ENCODE results near the gene WDR76. TPM values are rescaled to one million over a fixed set of nuclear protein-coding genes. Genes with fewer than 3 reads are reported as not detected.
"Not testable (repeated sequence)": the region's sequence is repeated elsewhere in the genome, so short reads cannot be mapped to it uniquely, and the experiment has no call there.

Gene WDR76
- total and polyA plus RNA-seq, 9 donors: 7.2 to 12.2 (median 8.9) TPM

GRCh38 chr15:43815064-43815463, 11.7 kb upstream of the WDR76 start:
- WGBS (ENCODE audit: insufficient coverage): 100% methylated on average over 1 of the region's 5 CpGs
- not testable (repeated sequence) for DNase-seq; H3K27me3 ChIP-seq (ENCODE audit: control insufficient read depth, insufficient read depth, low read length); H3K4me3 ChIP-seq (ENCODE audit: low read length); H3K27ac ChIP-seq (ENCODE audit: low read length); H3K4me1 ChIP-seq (ENCODE audit: control insufficient read depth, insufficient read depth, low read length); H3K9me3 ChIP-seq (replicated peaks; ENCODE audit: control insufficient read depth, low read depth, low read length)
- peaks cover 70% of the 10 kb centered on the region for H3K36me3 ChIP-seq (ENCODE audit: control insufficient read depth, insufficient read depth, low read length)

- H3K36me3 ChIP-seq (ENCODE audit: control insufficient read depth, insufficient read depth, low read length): peaks cover 13% of the 10 kb centered on the region
- no peaks in the 10 kb centered on the region for H3K27me3 ChIP-seq (ENCODE audit: control insufficient read depth, insufficient read depth, low read length)
- no CpG with 5 or more reads among the region's 3 CpGs for WGBS (ENCODE audit: insufficient coverage)
- DNase-seq: no peak
- no peak overlapping the region for H3K4me3 ChIP-seq (ENCODE audit: low read length)
- no peak overlapping the region for H3K27ac ChIP-seq (ENCODE audit: low read length)
- H3K4me1 ChIP-seq (ENCODE audit: control insufficient read depth, insufficient read depth, low read length): peaks cover 11% of the 10 kb centered on the region
- no peaks in the 10 kb centered on the region for H3K9me3 ChIP-seq (replicated peaks; ENCODE audit: control insufficient read depth, low read depth, low read length)
Observed at GRCh38 chr15:43821505-43821904, 5.3 kb upstream of the WDR76 start.

DNA sequence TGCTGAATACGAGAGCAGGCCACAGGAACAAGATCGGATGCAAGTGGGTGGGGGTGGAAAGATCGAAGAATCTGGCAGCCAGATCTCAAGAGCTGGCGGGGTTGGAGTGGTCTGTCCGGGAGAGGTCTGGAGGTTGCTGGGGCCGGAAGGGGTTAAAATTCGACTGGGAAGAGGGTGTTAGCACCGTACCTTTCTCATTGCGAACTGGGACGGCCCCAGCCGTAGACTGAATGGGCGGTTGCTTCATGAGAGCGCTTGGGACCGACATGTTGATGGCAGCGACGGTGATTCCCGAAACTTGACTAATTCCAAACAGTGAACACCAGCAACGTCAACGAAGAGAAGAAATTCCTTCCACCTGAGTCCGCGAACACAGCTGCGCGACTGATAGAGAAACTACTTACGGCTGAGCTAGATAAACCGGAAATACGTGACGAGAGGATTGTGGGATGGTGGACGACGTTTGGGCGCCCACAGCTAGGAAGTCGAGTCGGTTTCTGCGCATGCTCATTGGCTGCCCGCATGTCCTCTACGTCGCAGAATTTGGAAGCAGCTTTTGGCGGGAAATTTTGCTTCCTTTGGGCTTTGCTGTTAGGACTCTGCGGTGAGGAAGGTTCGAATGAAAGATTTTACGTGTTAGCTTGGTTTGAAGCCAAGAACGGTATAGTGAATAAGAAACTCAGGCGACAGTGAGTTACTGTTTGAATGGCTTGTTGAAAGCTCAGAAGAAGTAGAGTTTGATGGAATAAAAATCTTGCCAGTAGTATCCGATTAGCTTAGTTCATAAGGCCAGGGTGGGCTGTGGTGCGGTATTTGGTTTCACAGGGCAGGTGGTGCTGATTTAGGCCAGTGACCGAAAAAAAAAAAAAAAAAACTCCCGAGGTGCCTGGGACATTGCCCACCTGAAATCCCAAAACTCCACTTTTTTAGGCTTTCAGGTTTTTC, 2.2 kb upstream of the WDR76 start, which contains the start of gene MFAP1:
MFAP1 (minus strand) TSS at position 389 of the 945 bp plus-strand sequence; CDS start at position 268, 121 bp downstream.
- H3K4me1 ChIP-seq (ENCODE audit: control insufficient read depth, insufficient read depth, low read length): peaks cover 15% of the 10 kb centered on the region
- peak within 1 kb of the TSS; percentile 86 for H3K27ac ChIP-seq (ENCODE audit: low read length)
- no peaks in the 10 kb centered on the region for H3K9me3 ChIP-seq (replicated peaks; ENCODE audit: control insufficient read depth, low read depth, low read length)
- no peaks in the 10 kb centered on the region for H3K27me3 ChIP-seq (ENCODE audit: control insufficient read depth, insufficient read depth, low read length)
- peak; percentile 99 for DNase-seq
- peaks cover 5% of the 10 kb centered on the region for H3K36me3 ChIP-seq (ENCODE audit: control insufficient read depth, insufficient read depth, low read length)
- 1% methylated on average over 38 of the region's 46 CpGs for WGBS (ENCODE audit: insufficient coverage)
- peak within 1 kb of the TSS; percentile 72 for H3K4me3 ChIP-seq (ENCODE audit: low read length)

DNA sequence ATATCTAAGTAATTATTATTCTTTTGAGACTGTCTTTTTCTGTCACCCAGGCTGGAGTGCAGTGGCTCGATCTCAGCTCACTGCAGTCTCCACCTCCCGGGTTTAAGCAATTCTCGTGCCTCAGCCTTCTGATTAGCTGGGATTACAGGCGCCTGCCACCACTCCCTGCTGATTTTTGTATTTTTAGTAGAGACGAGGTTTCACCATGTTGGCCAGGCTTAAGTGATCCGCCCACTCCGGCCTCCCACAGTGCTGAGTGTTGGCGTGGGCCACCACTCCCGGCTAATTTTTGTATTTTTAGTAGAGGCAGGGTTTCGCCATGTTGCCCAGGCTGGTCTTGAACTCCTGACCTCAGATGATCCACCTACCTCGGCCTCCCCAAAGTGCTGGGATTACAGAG, 1.5 kb upstream of the WDR76 start:
- H3K4me3 ChIP-seq (ENCODE audit: low read length): not testable (repeated sequence)

GRCh38 chr15:43826029-43826507, 734 bp upstream of the WDR76 start:
- no peak for DNase-seq
- 91% methylated on average over 7 of the region's 11 CpGs for WGBS (ENCODE audit: insufficient coverage)
- H3K4me1 ChIP-seq (ENCODE audit: control insufficient read depth, insufficient read depth, low read length): peaks cover 15% of the 10 kb centered on the region
- no peak overlapping the region for H3K27ac ChIP-seq (ENCODE audit: low read length)
- no peaks in the 10 kb centered on the region for H3K27me3 ChIP-seq (ENCODE audit: control insufficient read depth, insufficient read depth, low read length)
- no peaks in the 10 kb centered on the region for H3K9me3 ChIP-seq (replicated peaks; ENCODE audit: control insufficient read depth, low read depth, low read length)
- peak overlapping the region; percentile 47 for H3K4me3 ChIP-seq (ENCODE audit: low read length)
- H3K36me3 ChIP-seq (ENCODE audit: control insufficient read depth, insufficient read depth, low read length): no peaks in the 10 kb centered on the region

More for the DNA sequence above, 1.5 kb upstream of the WDR76 start:
- H3K27me3 ChIP-seq (ENCODE audit: control insufficient read depth, insufficient read depth, low read length); H3K27ac ChIP-seq (ENCODE audit: low read length); DNase-seq; H3K36me3 ChIP-seq (ENCODE audit: control insufficient read depth, insufficient read depth, low read length); H3K9me3 ChIP-seq (replicated peaks; ENCODE audit: control insufficient read depth, low read depth, low read length): not testable (repeated sequence)
- WGBS (ENCODE audit: insufficient coverage): 96% methylated on average over 10 of the region's 11 CpGs
- peaks cover 15% of the 10 kb centered on the region for H3K4me1 ChIP-seq (ENCODE audit: control insufficient read depth, insufficient read depth, low read length)

DNA sequence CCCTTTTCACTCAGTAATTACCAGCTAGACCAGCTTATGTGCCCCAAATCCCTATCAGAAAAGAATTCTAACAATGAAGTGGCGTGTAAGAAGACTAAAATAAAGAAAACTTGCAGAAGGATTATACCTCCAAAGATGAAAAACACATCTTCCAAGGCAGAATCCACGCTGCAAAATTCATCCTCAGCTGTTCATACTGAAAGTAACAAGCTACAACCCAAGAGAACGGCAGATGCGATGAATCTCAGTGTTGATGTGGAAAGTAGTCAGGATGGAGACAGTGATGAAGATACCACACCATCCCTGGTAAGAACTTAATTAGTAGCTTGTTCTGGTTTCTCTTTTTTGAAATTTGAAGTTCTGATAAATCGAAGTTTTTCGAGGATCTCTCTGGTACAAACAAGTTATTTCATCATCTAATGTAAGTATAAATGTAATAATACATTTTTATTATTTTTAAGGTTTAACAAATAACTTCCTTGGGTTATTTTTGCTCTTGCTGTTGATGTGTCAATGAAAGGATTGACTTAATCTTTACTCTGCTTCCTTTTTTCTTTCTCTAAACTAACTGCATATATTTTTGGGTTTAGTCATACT, 1.4 kb downstream of the WDR76 start:
- H3K4me1 ChIP-seq (ENCODE audit: control insufficient read depth, insufficient read depth, low read length): peaks cover 13% of the 10 kb centered on the region
- WGBS (ENCODE audit: insufficient coverage): no CpG with 5 or more reads among the region's 6 CpGs
- H3K4me3 ChIP-seq (ENCODE audit: low read length): peak overlapping the region; percentile 15
- no peaks in the 10 kb centered on the region for H3K27me3 ChIP-seq (ENCODE audit: control insufficient read depth, insufficient read depth, low read length)
- DNase-seq: peak; percentile 54
- peak overlapping the region; percentile 74 for H3K27ac ChIP-seq (ENCODE audit: low read length)
- no peaks in the 10 kb centered on the region for H3K9me3 ChIP-seq (replicated peaks; ENCODE audit: control insufficient read depth, low read depth, low read length)
- no peaks in the 10 kb centered on the region for H3K36me3 ChIP-seq (ENCODE audit: control insufficient read depth, insufficient read depth, low read length)

DNA sequence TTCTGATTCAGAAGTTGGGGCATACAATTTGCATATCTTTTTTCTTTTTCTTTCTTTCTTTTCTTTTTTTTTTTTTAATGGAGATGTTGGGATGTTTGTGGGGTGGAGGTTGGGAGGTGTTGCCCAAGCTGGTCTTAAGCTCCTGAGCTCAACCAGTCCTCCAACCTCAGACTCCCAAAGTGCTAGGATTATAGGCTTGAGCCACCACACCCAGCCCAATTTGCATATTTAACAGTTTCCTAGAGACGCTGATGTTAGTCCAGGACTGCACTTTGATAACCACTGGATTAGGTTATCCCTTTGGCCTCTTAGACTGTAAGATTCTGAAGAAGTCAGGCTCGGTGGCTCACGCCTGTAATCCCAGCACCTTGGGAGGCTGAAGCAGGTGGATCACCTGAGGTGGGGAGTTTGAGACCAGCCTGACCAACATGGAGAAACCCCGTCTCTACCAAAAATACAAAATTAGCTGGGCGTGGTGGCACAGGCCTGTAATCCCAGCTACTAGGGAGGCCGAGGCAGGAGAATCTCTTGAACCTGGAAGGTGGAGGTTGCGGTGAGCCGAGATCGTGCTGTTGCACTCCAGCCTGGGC, 3.2 kb downstream of the WDR76 start:
- H3K27ac ChIP-seq (ENCODE audit: low read length); H3K36me3 ChIP-seq (ENCODE audit: control insufficient read depth, insufficient read depth, low read length); H3K4me1 ChIP-seq (ENCODE audit: control insufficient read depth, insufficient read depth, low read length); H3K9me3 ChIP-seq (replicated peaks; ENCODE audit: control insufficient read depth, low read depth, low read length); H3K27me3 ChIP-seq (ENCODE audit: control insufficient read depth, insufficient read depth, low read length); DNase-seq; H3K4me3 ChIP-seq (ENCODE audit: low read length): not testable (repeated sequence)
- WGBS (ENCODE audit: insufficient coverage): 97% methylated on average over 4 of the region's 9 CpGs

DNA sequence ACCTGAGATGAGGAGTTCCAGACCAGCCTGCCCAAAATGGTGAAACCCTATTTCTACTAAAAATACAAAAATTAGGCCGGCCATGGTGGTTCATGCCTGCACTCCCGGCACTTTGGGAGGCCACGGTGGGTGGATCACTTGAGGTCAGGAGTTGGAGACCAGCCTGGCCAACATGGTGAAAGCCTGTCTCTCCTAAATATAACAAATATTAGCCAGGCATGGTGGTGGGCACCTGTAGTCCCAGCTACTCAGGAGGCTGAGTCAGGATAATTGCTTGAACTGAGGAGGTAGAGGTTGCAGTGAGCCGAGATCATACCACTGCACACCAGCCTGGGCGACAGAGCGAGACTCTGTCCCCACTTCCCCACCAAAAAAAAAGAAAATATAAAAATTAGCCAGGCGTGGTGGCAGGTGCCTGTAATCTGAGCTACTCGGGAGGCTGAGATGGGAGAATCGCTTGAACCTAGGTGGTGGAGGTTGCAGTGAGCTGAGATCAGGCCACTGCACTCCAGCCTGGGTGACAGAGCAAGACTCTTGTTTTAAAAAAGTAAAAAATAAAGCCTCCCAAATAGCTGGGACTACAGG, 4.0 kb downstream of the WDR76 start:
- not testable (repeated sequence) for H3K9me3 ChIP-seq (replicated peaks; ENCODE audit: control insufficient read depth, low read depth, low read length); H3K36me3 ChIP-seq (ENCODE audit: control insufficient read depth, insufficient read depth, low read length); H3K27me3 ChIP-seq (ENCODE audit: control insufficient read depth, insufficient read depth, low read length); DNase-seq; H3K27ac ChIP-seq (ENCODE audit: low read length); H3K4me3 ChIP-seq (ENCODE audit: low read length); H3K4me1 ChIP-seq (ENCODE audit: control insufficient read depth, insufficient read depth, low read length)
- WGBS (ENCODE audit: insufficient coverage): 90% methylated on average over 4 of the region's 9 CpGs

GRCh38 chr15:43831519-43832052, 4.8 kb downstream of the WDR76 start:
- not testable (repeated sequence) for H3K36me3 ChIP-seq (ENCODE audit: control insufficient read depth, insufficient read depth, low read length); DNase-seq; H3K4me3 ChIP-seq (ENCODE audit: low read length); H3K4me1 ChIP-seq (ENCODE audit: control insufficient read depth, insufficient read depth, low read length); H3K27me3 ChIP-seq (ENCODE audit: control insufficient read depth, insufficient read depth, low read length); H3K27ac ChIP-seq (ENCODE audit: low read length); H3K9me3 ChIP-seq (replicated peaks; ENCODE audit: control insufficient read depth, low read depth, low read length)
- 95% methylated on average over 4 of the region's 14 CpGs for WGBS (ENCODE audit: insufficient coverage)
